ENCODE results near the gene ADCY6.
A peak's percentile ranks its signal among the peaks of the same experiment; 100 is the strongest.

The ADCY6 gene

DNA sequence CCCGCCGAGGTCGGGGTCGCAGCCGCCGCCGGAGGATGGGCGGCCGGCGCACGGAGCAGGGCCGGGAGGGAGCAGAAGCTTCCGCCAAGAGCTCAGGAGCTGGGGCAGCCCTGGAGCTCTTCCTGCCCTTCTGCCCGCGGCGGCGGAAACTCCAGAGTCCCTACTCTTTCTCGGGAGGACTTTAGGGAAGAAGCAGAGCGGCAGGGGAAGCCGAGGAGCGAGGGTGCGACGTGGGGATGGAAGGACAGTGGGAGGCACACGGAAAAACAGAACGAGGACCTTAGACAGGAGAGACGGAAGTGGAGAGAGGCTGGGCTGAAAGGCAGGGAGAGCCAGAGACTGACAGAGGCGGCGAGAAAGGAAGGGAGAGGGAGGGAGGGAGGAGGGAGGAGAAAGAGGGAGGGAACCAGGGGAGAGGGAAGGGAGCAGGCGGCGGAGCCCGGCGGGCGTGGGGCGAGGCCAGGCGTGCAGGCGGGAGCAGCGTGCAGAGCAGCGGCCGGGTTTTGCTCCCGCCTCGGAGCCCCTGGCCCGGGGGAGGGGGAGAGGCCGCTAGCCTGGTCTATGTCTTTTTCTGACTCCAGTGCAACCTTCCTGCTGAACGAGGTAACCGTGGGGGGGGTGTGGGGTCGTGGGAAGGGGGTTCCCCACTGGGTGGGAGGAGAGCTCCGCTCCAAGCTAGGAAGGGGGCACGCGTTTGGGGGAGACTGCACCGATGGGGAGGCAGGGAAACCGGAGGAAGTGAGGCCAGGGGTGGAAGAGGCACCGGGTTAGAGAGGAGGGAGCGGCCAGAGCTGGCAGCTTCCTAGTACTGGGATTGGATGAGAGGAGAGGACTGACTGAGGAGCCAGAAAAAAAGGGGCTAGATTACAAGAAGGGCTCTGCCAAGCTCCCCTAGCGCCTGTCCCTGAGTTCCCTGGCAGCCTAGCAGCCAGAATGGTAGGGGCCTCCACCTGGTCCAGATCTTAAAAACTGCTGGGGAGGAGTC, 26.5 kb upstream of the ADCY6 start:
- DNase-seq (ENCODE audit: low read depth): peak; percentile 26

DNA sequence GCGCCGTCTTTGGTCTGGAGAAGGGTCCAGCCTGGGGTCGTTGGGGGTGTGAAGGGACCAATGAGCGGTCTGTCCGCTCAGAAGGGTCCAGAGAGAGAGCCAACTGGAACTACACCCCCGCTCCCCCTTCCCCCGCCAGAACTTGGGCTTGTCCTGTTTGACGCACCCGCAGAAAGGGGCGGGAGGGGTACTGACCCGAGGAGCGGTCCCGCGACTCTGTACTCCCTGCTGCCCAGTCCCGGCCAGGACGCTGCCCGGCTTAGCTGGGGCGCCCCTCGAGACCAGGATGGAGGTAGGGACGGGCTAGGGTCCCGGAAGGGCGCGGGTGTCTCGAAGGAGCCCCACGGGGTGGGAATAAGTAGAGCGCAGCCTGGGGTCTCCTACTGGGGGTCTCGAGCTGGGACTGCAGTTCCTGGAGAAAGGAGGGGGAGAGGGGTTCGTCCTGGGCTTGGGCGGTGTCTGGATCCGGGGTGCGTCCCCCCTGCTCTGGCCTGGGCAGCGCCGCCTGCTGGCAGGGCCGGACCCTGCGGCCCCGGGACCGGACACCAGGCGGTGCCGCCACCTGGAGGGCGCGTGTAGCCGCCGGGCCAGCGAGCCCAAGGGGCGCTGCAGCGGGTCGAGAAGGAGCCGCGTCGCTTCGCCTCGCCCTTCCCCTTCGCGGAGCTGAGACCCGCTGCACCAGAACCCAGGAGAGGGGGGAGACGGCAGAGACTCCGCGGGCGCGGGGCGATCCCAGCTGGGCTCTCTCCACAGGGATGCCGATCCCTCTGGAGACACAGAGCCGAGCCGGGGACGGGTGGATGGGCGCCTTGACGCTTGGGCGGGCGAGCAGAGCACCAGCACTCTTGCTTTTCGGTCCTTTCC, 25.6 kb upstream of the ADCY6 start:
- peak; percentile 86 for DNase-seq (ENCODE audit: low read depth)

DNA sequence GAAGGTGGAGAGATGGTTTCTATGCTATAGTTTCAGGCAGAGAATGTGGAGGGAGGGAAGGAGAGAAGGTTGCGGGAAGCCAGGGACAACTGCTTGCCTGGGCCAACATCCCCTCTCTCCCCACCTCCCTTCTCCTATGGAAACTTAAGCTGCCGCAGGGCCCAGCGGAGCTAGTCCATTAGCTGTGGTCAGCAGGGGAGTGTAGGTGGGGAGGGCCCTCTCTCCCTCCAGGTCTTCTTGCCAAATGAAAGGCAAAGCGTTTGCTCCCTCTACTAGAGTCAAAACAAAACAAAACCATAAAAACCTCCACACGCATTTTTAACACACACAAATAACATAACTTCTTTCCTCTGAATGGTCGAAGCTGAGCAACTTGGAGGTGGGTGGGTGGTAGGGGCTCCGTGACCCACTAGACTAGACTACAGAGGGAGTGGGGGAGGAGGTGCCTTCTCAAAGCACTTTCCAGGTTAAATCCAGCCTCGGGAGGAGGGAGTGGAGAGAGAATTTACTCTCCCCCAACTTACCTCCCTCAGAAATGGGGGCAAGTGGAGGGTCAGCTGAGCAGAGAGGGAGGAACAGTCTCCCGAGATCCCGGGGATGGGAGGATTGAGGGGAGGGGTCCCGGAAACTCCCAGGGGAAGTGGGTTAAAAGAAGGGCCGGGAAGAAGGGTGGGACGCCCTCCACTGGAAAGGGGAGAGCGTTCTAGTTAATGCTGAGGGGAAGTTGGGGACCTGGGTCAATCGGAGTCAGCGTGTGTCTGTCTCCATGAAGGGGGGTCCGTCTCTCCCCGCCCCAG, 24.8 kb upstream of the ADCY6 start:
- no peak for DNase-seq (ENCODE audit: low read depth)

DNA sequence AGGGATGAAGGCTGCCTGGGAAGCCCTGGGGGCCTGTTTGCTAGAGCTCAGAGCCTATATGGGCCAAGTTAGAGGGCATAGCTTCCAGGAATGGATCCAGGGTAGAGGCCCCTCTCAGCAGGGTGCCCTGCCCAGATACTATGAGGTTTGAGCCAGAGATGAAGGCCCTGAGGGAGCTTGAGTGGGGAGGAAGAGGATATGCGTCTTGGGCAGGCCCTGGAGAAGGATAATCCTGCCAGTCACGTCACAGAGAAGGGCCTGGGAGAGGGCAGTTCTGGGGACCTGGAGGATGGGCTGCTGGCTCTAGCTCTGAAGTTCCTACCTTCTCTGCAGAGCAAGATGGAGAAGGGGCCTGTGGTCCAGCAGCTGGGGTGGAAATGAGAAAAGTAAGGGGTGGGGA, 23.5 kb upstream of the ADCY6 start:
- no peak for DNase-seq (ENCODE audit: low read depth)

DNA sequence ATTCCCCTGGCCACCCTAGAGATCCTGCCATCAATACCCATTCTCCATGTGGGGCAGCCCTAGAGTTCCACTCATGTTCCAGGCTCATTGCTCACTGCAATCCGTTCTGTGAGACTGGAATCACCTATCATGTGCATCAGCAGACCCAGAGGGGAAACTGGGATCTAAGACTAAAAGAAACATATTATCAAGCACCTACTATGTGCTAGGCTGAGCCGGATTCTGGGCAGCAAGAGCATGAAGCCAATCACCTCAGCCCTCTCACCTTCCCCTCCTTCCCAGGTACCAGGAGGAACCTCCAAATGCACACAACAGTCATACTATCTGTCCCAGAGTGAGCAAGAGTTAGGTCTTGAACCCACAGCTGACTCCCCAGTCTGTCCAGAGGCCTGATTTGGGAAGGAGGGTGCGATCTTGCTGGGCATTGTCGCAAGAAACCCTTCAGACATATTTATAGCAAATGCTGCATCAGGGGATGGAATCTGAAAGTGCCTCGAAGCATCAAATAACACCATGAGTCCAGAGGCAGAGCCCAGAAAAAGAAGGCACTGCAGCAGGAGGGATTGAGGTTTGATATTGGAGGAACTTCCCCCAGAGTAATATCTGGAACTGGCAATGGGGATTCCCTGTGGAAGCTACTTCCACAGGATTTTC, 22.7 kb upstream of the ADCY6 start:
- no peak for DNase-seq (ENCODE audit: low read depth)

DNA sequence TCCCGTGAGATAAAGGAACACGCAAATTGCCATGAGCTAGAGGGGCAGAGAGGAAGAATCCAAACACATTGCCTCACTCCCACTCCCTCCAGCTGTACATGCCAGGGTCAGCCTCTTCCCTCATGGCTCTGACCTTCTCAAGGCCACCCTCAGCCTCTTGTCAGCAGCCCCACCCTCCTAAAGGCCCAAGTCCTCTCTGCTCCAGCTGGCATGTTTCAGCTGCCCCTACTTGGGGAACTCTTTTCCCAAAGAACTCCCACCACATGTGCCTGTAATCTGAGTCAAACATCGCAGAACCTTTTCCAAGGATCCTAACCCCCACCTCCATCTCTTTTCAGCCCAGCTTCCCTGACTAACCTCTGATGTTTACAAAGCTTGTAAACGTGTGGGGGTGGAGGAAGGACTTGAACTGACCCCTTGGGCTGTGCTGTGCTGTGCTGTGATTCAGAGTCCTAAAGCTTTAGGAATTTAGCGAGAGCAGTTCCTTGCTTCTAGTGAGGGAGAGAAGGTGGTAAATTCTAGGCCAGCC, 22.1 kb upstream of the ADCY6 start:
- DNase-seq (ENCODE audit: low read depth): no peak

DNA sequence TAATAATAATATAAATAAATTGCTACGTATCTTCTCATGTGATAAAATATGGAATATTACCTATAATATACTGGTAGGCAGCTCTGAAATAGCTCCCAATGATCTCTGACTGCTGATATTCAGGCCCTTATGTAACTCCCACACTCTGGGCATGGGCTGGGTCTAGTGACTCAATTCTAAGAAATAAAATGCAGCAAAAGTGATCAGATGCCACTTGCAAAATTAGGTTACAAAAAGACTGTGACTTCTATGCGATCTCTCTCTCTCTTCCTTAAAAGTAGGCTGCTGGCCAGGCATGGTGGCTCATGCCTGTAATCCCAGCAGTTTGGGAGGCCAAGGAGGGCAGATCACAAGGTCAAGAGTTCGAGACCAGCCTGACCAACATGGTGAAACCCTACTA, 19.1 kb upstream of the ADCY6 start:
- DNase-seq (ENCODE audit: low read depth): no peak

DNA sequence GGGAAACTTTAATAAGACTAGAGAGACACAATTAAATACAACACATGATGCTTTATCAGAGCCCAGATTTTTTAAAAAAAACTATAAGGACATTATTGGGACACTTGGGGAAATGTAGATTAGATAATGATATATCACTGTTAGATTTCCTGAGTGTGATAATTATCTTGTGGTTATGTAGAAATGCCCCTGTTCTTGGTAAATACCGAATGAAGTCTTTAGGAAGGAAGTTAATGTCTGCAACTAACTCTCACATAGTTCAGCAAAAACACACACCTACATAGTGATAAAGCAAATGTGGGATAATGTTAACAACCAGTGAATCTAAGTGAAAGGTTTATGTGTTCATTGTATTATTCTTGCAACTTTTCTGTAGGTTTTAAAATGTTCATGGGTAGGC, 14.8 kb upstream of the ADCY6 start:
- no peak for DNase-seq (ENCODE audit: low read depth)

DNA sequence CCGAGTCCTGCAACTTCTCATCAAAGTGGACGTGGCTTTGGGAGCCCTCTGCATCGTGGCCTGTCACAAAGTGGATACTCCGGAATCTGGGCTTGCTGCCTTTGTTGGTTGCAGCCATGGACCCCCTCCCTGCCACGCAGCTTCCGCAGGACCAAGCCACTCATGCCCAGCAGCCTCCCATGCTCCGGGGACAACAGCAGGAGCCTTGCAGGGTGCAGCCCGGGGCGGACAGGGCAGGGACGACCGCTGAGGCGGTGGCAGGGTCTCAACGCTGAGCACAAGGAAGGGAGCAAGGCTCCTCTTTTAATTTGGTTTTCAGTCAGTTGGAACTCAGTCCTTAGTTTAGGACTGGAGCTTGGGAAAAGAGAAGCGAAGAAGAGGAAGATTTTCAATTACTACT, 12.1 kb upstream of the ADCY6 start:
- DNase-seq (ENCODE audit: low read depth): no peak

DNA sequence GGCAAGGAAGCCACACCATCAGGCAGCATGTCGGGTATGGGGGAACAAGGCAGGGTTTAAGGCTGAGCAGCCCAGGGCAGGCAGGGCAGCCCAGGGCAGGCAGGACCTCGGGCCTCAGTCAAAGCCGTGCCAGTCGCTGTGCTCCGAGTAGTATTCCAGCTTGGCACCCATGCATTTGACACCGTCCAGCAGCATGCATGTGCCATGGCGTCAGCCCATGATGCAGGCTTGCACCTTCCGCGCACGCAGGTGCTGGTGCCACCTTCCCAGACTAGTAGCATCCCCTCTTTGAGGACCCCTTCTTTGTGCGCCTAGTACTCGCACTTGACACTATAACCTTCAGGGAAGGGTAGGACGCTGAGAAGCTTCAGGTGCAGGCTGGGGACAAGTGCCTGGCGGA, 11.6 kb upstream of the ADCY6 start:
- no peak for DNase-seq (ENCODE audit: low read depth)

DNA sequence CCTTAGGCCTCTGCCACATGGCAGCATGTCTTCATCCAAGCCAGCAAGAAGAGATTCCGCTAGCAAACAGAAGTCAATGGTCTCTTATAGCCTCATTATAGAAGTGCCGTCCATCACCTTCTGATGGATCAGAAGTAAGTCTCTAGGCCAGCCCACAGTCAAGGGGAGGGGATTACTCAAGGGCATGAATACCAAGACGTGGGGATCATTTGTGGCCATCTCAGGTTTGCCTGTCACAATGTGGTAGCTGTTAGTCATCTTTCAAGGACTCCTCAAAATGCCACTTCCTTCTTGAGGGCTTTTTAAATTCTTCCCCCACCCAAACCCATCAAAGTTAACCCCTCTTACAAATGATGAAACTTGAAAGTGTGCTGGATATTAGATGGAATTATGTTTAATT, 8.1 kb upstream of the ADCY6 start:
- no peak for DNase-seq (ENCODE audit: low read depth)

DNA sequence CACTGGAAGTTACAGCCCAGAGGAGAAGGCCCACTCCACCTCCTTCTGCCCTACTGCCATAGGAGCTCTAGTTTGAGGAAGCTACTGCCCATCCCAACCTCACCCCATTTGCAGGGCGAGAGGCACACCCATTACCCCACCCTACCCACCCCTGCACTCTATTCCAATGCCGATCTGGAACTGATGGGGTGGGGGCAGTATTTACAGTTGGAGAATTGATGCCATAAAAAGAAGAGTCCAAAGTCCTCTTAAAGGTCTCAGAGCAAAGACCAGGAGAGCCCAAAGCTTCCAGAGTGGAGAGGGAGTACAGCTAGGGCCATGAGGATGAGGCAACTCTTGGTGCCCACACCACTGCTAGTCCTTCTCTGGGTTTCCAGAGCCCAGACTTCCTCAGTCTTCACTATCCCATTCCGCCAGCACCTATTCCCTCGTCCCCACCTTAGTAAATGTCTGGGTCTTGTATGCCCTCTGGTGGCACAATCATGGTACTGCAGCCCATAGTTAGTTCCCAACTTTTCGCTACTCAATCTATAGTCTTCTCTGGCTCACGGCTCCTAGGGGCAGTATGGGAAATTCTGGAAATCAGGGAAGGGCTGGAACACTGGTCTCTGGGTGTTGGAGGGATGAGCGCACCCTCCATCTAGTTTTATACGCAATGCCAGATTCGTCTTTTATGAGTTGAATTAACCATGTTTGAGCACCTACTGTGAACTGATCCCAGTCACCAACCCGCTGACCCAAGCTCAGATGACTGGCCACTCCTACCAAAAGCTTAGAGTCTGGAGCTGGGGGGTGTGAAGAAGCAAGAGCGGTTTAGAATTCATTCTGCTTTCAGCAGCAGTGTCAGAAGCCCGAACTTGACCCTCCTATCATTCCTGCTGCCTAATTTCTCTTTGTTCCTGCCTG, 6.9 kb upstream of the ADCY6 start:
- DNase-seq (ENCODE audit: low read depth): peak; percentile 29

DNA sequence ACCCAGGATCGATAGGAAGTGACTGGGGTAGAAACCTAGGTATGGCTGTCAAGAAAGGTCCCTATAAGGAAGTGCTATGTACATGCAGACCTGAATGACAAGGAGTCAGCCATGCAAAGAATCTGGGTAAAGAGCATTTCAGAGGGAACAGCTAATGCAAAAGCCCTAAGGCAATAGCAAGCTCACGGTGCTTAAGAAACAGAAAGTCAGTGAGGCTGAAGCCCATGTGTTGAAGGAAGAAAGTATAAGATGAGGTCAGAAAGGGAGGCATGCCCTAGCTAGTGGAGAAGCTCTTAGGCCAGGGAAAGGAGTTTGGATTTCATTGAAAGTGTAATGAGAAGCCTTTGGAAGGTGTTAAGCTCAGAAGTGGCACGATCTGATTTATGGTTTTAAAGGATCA, 6.0 kb upstream of the ADCY6 start:
- no peak for DNase-seq (ENCODE audit: low read depth)

DNA sequence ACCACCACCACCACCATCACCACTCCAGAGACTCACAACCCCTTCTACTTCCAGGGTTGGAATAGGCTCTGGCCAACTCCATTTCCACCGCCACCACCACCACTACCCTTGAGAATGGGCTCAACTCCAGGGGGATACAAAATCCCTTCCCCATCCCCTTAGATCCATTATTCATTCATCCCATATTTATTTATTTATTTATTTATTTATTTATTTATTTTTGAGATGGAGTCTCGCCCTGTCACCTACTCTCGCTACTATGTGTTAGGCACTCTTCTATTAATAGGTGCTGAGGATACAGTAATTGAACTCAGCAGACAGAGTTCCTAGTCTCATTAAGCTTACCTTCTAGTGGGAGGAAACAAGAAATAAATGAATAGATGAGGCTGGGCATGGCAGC, 4.8 kb upstream of the ADCY6 start:
- DNase-seq (ENCODE audit: low read depth): no peak

DNA sequence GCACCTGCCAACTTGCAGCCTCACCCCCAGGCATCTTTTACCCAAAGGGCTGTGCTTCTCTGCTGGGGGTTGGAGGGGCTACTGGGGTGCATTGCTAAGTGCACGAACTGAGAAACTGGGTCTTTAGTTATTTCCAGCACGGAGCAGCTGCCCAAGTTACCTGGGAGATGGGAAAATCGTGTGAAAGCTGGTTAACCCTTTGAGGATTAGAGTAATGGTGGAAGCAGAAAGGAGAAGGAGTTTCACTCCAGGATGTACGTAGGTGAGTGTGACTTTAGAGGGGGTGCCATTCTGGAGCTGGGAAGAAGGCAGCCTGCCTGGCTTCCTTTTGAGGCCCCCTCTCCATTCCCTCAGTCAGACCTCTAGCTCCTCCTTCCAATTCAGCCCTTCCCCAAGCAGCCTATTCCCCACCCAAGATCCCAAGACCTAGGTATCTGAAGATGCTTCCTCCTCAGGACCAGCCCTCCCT, 1.0 kb upstream of the ADCY6 start:
- no peak for DNase-seq (ENCODE audit: low read depth)

DNA sequence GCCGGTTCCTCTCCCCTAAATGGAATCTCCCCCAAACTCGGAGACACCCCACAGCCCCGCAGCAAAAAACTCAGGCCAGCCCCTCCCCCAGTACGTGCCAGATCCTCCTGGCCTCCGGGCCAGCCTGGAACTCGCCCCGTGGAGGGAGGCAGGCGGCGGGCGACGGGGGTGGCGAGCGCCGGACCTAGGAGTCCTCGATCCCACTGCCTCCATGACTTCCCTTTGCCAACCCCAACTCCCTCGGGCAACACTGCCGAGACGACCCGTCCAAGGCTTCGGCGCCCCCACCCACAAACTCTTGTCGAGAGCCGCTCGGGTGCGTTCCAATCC, 400 bp downstream of the ADCY6 start:
- no peak for DNase-seq (ENCODE audit: low read depth)

DNA sequence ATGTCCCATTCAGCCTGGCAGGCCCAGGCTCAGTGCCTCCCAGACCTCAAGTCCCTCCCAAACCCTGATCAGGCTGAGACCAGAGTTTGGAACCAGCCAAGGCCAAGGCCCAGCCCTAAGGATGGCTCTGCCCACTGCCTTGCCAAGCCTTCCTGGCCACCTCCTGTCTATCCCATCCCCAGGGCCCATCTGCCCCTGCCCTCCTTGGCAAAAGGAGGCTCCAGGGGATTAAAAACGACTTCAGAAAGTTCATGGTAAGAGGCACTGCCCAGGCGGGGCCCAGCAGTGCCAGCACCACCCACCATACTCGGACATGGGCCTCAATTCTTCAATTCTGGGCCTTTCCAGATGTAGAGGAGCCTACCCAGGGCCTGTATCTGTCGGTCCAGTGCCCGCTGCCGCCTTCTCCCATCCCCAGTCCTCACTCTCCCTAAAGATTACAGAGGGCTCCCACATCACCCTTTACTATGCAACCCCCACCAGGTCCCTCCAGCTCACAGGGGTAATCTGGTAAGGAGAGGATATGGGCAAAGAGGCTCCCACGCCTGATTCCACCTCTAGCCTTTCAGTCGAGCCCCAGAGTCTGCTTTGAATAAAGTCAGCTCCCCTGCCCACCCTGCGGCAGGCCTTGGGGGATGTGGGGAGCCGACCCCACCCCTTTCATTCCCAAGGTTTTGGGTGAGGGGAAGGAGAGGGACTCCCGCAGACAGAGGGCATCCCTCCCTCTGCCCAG, 932 bp downstream of the ADCY6 start:
- no peak for DNase-seq (ENCODE audit: low read depth)

DNA sequence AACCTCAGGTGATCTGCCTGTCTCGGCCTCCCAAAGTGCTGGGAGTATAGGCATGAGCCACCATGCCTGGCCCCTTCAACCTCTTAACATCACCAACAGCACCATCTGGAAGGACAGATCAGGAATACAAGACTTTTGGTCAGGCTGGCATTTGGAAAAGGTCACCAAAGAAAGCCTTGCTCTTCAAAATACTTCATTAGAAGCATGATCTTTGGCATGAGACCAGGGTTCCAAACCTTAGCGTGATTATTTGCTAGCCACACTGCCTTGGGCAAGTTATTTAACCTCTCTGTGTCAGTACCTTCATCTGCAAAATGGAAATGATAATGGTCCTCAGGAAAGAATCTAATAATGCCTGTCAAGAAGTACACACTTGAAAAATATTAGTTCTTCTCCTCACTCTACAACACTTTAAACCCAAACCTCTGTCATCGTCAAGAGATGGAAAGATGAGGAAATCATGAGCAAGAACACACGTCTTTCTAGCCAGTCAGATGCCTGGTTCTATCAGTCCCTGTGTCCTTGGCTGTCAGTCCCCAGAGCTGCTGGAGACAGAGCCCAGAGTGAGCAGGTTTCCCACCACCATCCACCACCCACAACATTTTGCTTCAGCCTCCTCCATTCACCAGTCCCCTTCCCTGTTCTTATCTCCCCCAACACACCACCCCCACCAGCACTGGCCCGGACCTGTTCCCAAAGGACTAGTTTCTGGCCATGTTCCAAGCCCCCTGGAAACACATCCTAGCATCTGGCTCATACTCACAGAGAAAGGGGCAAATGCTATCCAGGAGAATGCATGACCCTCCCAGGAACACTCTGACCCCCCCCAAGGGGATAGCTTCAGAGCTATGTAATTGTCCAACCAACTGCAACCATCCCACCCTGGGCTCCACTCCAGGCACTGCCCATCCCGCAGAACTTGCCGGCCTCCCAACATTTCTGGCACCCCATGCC, 2.0 kb downstream of the ADCY6 start:
- DNase-seq (ENCODE audit: low read depth): no peak

DNA sequence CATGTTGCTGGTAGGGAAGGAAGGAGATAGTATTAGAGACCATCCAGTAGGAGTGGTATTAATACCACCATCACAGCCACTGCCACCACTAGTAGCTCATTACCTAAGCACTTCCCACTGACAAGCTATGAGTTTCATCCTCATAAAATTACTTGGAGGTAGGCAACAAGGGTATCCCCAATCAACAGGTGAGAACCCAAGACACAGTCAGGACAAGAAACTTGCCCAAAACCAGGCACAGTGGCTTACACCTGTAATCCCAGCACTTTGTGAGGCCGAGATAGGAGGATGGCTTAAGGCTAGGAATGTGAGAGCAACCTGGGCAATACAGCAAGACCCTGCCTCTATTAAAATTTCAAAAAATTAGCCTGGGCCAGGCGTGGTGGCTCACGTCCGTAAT, 5.5 kb downstream of the ADCY6 start:
- no peak for DNase-seq (ENCODE audit: low read depth)
